ENCODE data around the gene SREBF1. TPM values are rescaled to one million over a fixed set of nuclear protein-coding genes. Genes with fewer than 3 reads are reported as not detected.

The SREBF1 gene
- total and polyA plus RNA-seq, 10 of the 15 experiments (the other 5 are each of a cell fraction or from before 2014, with no cell fraction given): 1.4 to 84.6 (median 20.4) TPM

GRCh38 chr17:17763734-17764133 is 73.1 kb downstream of the SREBF1 start:
- H4K20me1 ChIP-seq (ENCODE audit: control insufficient read depth, insufficient read depth): no peaks in the 10 kb centered on the region; the same call in 1 of the 2 replicates
- no peak overlapping the region for H2AFZ ChIP-seq (ENCODE audit: control insufficient read depth, low read depth, low read length)
- DNase-seq (ENCODE audit: low read depth, low spot score): no peak
- 55% methylated on average over 5 of the region's 5 CpGs for WGBS (ENCODE audit: insufficient coverage, insufficient replicate concordance, low lambda C conversion rate, missing lambda C conversion rate)
- no peaks in the 10 kb centered on the region for H3K9me3 ChIP-seq (replicated peaks; ENCODE audit: control insufficient read depth, insufficient read depth, low read length)
- no peaks in the 10 kb centered on the region for H3K27me3 ChIP-seq (replicated peaks in 1 of 2; ENCODE audit: control insufficient read depth in 2 of 2, insufficient read depth in 2 of 2, low read length in 1 of 2)
- no peak for ATAC-seq
- CTCF ChIA-PET: interaction anchor here (1.5 kb wide), 1 partner anchor 14 kb away, joined by 3 read pairs; no protein-coding TSS in a partner anchor
- RAD21 ChIA-PET (ENCODE audit: unreplicated experiment): interaction anchor here (0.5 kb wide), 1 partner anchor 87 kb away, joined by 3 read pairs; no protein-coding TSS in a partner anchor
- H3K4me3 ChIP-seq: no peak overlapping the region
- H3K4me2 ChIP-seq (ENCODE audit: control insufficient read depth, insufficient read depth): no peak overlapping the region
- SMC1A ChIA-PET (ENCODE audit: uncharacterized antibody, unreplicated experiment): interaction anchor here (0.6 to 1.1 kb wide), 2 partner anchors 47 to 80 kb away, joined by 3 read pairs; no protein-coding TSS in a partner anchor
- intact Hi-C loops (cut with micrococcal nuclease; ENCODE audit: unreplicated experiment): no loop called here
- FAIRE-seq: no peak
- POLR2A ChIA-PET: no interaction called here
- in situ Hi-C loops (cut with MboI): no loop called here
- no peak overlapping the region for H3K9ac ChIP-seq (ENCODE audit: control insufficient read depth, insufficient read depth, low read length)
- H3K36me3 ChIP-seq (ENCODE audit: control insufficient read depth in 2 of 2, insufficient read depth in 2 of 2, low read length in 1 of 2): peaks cover 0 to 11% of the 10 kb centered on the region in 2 experiments; a peak in 2 of 4 replicates
- no peak for TF ChIP-seq RAD51 (IDR thresholded peaks at IDR 0.05)
- TF ChIP-seq PAX5 (IDR thresholded peaks at IDR 0.05; ENCODE audit: borderline replicate concordance, low read depth, low read length): no peak
- no peak for TF ChIP-seq FOXK2 (IDR thresholded peaks at IDR 0.05)
- TF ChIP-seq, protein P1, sequence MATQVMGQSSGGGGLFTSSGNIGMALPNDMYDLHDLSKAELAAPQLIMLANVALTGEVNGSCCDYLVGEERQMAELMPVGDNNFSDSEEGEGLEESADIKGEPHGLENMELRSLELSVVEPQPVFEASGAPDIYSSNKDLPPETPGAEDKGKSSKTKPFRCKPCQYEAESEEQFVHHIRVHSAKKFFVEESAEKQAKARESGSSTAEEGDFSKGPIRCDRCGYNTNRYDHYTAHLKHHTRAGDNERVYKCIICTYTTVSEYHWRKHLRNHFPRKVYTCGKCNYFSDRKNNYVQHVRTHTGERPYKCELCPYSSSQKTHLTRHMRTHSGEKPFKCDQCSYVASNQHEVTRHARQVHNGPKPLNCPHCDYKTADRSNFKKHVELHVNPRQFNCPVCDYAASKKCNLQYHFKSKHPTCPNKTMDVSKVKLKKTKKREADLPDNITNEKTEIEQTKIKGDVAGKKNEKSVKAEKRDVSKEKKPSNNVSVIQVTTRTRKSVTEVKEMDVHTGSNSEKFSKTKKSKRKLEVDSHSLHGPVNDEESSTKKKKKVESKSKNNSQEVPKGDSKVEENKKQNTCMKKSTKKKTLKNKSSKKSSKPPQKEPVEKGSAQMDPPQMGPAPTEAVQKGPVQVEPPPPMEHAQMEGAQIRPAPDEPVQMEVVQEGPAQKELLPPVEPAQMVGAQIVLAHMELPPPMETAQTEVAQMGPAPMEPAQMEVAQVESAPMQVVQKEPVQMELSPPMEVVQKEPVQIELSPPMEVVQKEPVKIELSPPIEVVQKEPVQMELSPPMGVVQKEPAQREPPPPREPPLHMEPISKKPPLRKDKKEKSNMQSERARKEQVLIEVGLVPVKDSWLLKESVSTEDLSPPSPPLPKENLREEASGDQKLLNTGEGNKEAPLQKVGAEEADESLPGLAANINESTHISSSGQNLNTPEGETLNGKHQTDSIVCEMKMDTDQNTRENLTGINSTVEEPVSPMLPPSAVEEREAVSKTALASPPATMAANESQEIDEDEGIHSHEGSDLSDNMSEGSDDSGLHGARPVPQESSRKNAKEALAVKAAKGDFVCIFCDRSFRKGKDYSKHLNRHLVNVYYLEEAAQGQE (IDR thresholded peaks at IDR 0.05; ENCODE audit: low read depth, low read length): no peak
- no peak for TF ChIP-seq BRCA1 (IDR thresholded peaks at IDR 0.05; ENCODE audit: low read depth, low read length)
- no peak for TF ChIP-seq ZSCAN29 (IDR thresholded peaks at IDR 0.05)
- TF ChIP-seq NR2C1 (IDR thresholded peaks at IDR 0.05): no peak
- no peak for TF ChIP-seq CEBPB (IDR thresholded peaks at IDR 0.05; ENCODE audit: borderline replicate concordance in 1 of 2, low read depth in 2 of 2, low read length in 2 of 2)
- TF ChIP-seq POU2F2 (IDR thresholded peaks at IDR 0.05; ENCODE audit: borderline replicate concordance, low read depth, low read length): no peak
- TF ChIP-seq EP300 (IDR thresholded peaks at IDR 0.05; ENCODE audit: borderline replicate concordance in 1 of 2, control insufficient read depth in 1 of 2, low read depth in 2 of 2, low read length in 2 of 2): no peak
- no peak for TF ChIP-seq STAT3 (IDR thresholded peaks at IDR 0.05; ENCODE audit: low read depth, low read length)
- TF ChIP-seq ZZZ3 (IDR thresholded peaks at IDR 0.05; ENCODE audit: control insufficient read depth, insufficient read length, low read depth): no peak
- TF ChIP-seq EGR1 (IDR thresholded peaks at IDR 0.05; ENCODE audit: borderline replicate concordance in 1 of 2, low read depth in 2 of 2, low read length in 2 of 2): no peak
- TF ChIP-seq, protein P2, sequence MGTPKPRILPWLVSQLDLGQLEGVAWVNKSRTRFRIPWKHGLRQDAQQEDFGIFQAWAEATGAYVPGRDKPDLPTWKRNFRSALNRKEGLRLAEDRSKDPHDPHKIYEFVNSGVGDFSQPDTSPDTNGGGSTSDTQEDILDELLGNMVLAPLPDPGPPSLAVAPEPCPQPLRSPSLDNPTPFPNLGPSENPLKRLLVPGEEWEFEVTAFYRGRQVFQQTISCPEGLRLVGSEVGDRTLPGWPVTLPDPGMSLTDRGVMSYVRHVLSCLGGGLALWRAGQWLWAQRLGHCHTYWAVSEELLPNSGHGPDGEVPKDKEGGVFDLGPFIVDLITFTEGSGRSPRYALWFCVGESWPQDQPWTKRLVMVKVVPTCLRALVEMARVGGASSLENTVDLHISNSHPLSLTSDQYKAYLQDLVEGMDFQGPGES (IDR thresholded peaks at IDR 0.05): no peak
- no peak for TF ChIP-seq ZNF384 (IDR thresholded peaks at IDR 0.05; ENCODE audit: borderline replicate concordance, low read depth, low read length)
- no peak for TF ChIP-seq RUNX3 (IDR thresholded peaks at IDR 0.05; ENCODE audit: low read length)
- no peak for TF ChIP-seq FOXM1 (IDR thresholded peaks at IDR 0.05; ENCODE audit: low read depth, low read length)
- TF ChIP-seq RAD21 (IDR thresholded peaks at IDR 0.05; ENCODE audit: insufficient read depth, low read depth, low read length): no peak
- TF ChIP-seq CHD2 (IDR thresholded peaks at IDR 0.05; ENCODE audit: borderline replicate concordance, low read depth, low read length): no peak
- peaks cover 18% of the 10 kb centered on the region for H3K4me1 ChIP-seq (ENCODE audit: control insufficient read depth, insufficient read depth, low read length)
- H3K79me2 ChIP-seq (ENCODE audit: control insufficient read depth, insufficient read depth, low read length): no peaks in the 10 kb centered on the region; the same call in 1 of the 2 replicates
- no TSS peak for BruUV-seq (replicated peaks)
- no peak overlapping the region for H3K27ac ChIP-seq (ENCODE audit: control insufficient read depth, insufficient read depth)

Measured in GM12878 (cell line).